ENCODE measurements around the gene SLC25A21. TPM values are rescaled to one million over a fixed set of nuclear protein-coding genes. Genes with fewer than 3 reads are reported as not detected.

The SLC25A21 gene
- total and polyA plus RNA-seq, 2 experiments from 2014 or later: 10.6 to 12.1 TPM

GRCh38 chr14:36989806-36990205, 182.6 kb downstream of the SLC25A21 start:
- no peaks in the 10 kb centered on the region for H3F3A ChIP-seq (replicated peaks; ENCODE audit: low read depth)
- 0 out of 2 replicates have a peak, but pooled peaks cover 9% of the 10 kb centered on the region for H3K4me1 ChIP-seq (ENCODE audit: insufficient read depth)
- H3K4me2 ChIP-seq: no peak overlapping the region
- H3K4me3 Mint-ChIP-seq: no peak overlapping the region
- no peaks in the 10 kb centered on the region for H3K9me2 ChIP-seq (ENCODE audit: insufficient read depth)
- H3K4me3 ChIP-seq: no peak overlapping the region
- peaks cover 2% of the 10 kb centered on the region for H3K27me3 Mint-ChIP-seq (ENCODE audit: insufficient read depth, low read depth, poor library complexity)
- no peaks in the 10 kb centered on the region for H3K9me3 Mint-ChIP-seq
- H3K79me2 ChIP-seq (replicated peaks; ENCODE audit: insufficient read depth): no peaks in the 10 kb centered on the region
- H3K36me3 Mint-ChIP-seq (ENCODE audit: low read depth): no peaks in the 10 kb centered on the region
- no peak overlapping the region for H2AFZ ChIP-seq
- H3K36me3 ChIP-seq (ENCODE audit: insufficient read depth): no peaks in the 10 kb centered on the region
- ATAC-seq (no peak), DNase-seq (ENCODE audit: low spot score) (no peak)
- H4K20me1 ChIP-seq (replicated peaks; ENCODE audit: insufficient read depth): no peaks in the 10 kb centered on the region
- no peak overlapping the region for H3K27ac ChIP-seq (ENCODE audit: low read depth)
- H3K27ac Mint-ChIP-seq: peak overlapping the region; percentile 20
- H3K27me3 ChIP-seq (ENCODE audit: insufficient read depth): no peaks in the 10 kb centered on the region
- TF ChIP-seq POLR2AphosphoS5 (IDR thresholded peaks at IDR 0.05; ENCODE audit: low read depth) (no peak), ZNF114 (CRISPR knock-in tag; IDR thresholded peaks at IDR 0.05) (no peak), ETS1 (IDR thresholded peaks at IDR 0.05) (no peak), CREB1 (CRISPR knock-in tag; IDR thresholded peaks at IDR 0.05; ENCODE audit: low read depth) (no peak), EZH2phosphoT487 (IDR thresholded peaks at IDR 0.05; ENCODE audit: unreplicated experiment) (no peak), ZNF331 (CRISPR knock-in tag; IDR thresholded peaks at IDR 0.05; ENCODE audit: low read depth) (no peak), EZH2 (IDR thresholded peaks at IDR 0.05; ENCODE audit: low read depth, unreplicated experiment) (no peak), ZNF462 (CRISPR knock-in tag; IDR thresholded peaks at IDR 0.05) (no peak), CTCF (conservative IDR thresholded peaks at IDR 0.05; ENCODE audit: low read depth in 2 of 2) (no peak), REST (IDR thresholded peaks at IDR 0.05; ENCODE audit: unreplicated experiment) (no peak), NANOG (IDR thresholded peaks at IDR 0.05; ENCODE audit: borderline replicate concordance) (no peak), JUNB (IDR thresholded peaks at IDR 0.05; ENCODE audit: unreplicated experiment) (no peak), STAT1 (IDR thresholded peaks at IDR 0.05; ENCODE audit: unreplicated experiment) (no peak)
- H3K4me1 Mint-ChIP-seq: peaks cover 6% of the 10 kb centered on the region; the same call in 2 of the 3 replicates

Data from GM23338 (cell line).